H1 (cell line): ENCODE measurements around the gene KRT83. TPM values are rescaled to one million over a fixed set of nuclear protein-coding genes. Genes with fewer than 3 reads are reported as not detected.

Source experiments
- CTCF ChIA-PET: fragments of 300-600 bp; sonication (Branson Sonifier 250); formaldehyde crosslinking; loops from one replicate; lab custom pipeline; 2021; ENCODE audit not compliant: partially characterized antibody; lab: Charles Lee
- POLR2A ChIA-PET: fragments of 300-600 bp; sonication (Branson Sonifier 250); formaldehyde crosslinking; loops from one replicate; lab custom pipeline; 2021; ENCODE audit warnings: inconsistent platforms; ENCODE audit not compliant: partially characterized antibody; lab: Charles Lee
- DNase-seq, 2 experiments: peaks; one replicate each; pipeline versions ENCODE4 v3.0.0 to v3.0.0-alpha.2; 2010 to 2022; ENCODE audit warnings: low spot score in 2 of 2, low read depth in 1 of 2, mixed read lengths in 1 of 2
- FAIRE-seq: peaks from 2 replicates; lab custom pipeline; 2011; peaks lifted over from hg19 to GRCh38; lab: Jason Lieb, UNC
- H2AFZ ChIP-seq: 2 replicates; pipeline ENCODE4 v1.8.1; 2012; ENCODE audit warnings: low read length, inconsistent platforms
- H2AK5ac ChIP-seq: 2 replicates; pipeline ENCODE4 v1.6.1; 2013; ENCODE audit warnings: low read depth, low read length
- H2BK120ac ChIP-seq: replicated peaks from 2 replicates; pipeline ENCODE3; 2013; ENCODE audit warnings: low read depth, low read length, inconsistent platforms
- H2BK12ac ChIP-seq: 2 replicates; pipeline ENCODE4 v1.6.1; 2013; ENCODE audit warnings: low read depth, low read length
- H2BK15ac ChIP-seq: 2 replicates; pipeline ENCODE4 v1.6.1; 2013; ENCODE audit warnings: low read length
- H2BK20ac ChIP-seq: 2 replicates; pipeline ENCODE4 v1.6.1; 2013; ENCODE audit warnings: low read length
- H2BK5ac ChIP-seq: 2 replicates; pipeline ENCODE4 v1.6.1; 2013; ENCODE audit warnings: low read depth, low read length
- H3K14ac ChIP-seq: 2 replicates; pipeline ENCODE4 v1.6.1; 2013; ENCODE audit warnings: inconsistent platforms; ENCODE audit not compliant: insufficient read length
- H3K18ac ChIP-seq: 2 replicates; pipeline ENCODE4 v1.6.1; 2013; ENCODE audit warnings: low read length; ENCODE audit errors: extremely low read depth
- H3K23ac ChIP-seq: 2 replicates; pipeline ENCODE4 v1.6.1; 2013; ENCODE audit warnings: inconsistent platforms; ENCODE audit not compliant: insufficient read length
- H3K23me2 ChIP-seq: 2 replicates; pipeline ENCODE4 v1.6.1; 2013; ENCODE audit warnings: low read depth, low read length
- H3K27ac ChIP-seq: 2 replicates; pipeline ENCODE4 v1.6.1; 2011; ENCODE audit warnings: low read depth, low read length, inconsistent platforms
- H3K27me3 ChIP-seq, 4 experiments: replicated peaks in 1 of 4; 1 replicate in 1 of 4; 2 replicates in 3 of 4; pipeline versions ENCODE4 v1.6.1 to v1.8.1; 2011 to 2013; ENCODE audit warnings: low read length in 3 of 4, mild to moderate bottlenecking in 3 of 4, inconsistent platforms in 2 of 4, mixed read lengths in 2 of 4, moderate library complexity in 1 of 4; ENCODE audit not compliant: control insufficient read depth in 3 of 4, insufficient read depth in 3 of 4; ENCODE audit errors: extremely low read depth in 1 of 4
- H3K36me3 ChIP-seq, 4 experiments: 2 replicates each; pipeline versions ENCODE4 v1.6.1 to v1.8.1; 2011 to 2013; ENCODE audit warnings: mild to moderate bottlenecking in 4 of 4, low read length in 3 of 4, moderate library complexity in 2 of 4, control low read depth in 1 of 4, inconsistent platforms in 1 of 4; ENCODE audit not compliant: insufficient read depth in 4 of 4, control insufficient read depth in 2 of 4
- H3K4ac ChIP-seq: replicated peaks from 2 replicates; pipeline ENCODE3; 2013; ENCODE audit warnings: low read length, low read depth, mixed read lengths, inconsistent platforms; ENCODE audit not compliant: insufficient read length
- H3K4me1 ChIP-seq, 4 experiments: replicated peaks in 1 of 4; 1 replicate in 1 of 4; 2 replicates in 3 of 4; pipeline versions ENCODE4 v1.6.1 to v1.8.1; 2011 to 2013; ENCODE audit warnings: low read length in 3 of 4, inconsistent platforms in 2 of 4, mixed read lengths in 1 of 4; ENCODE audit not compliant: insufficient read depth in 4 of 4, control insufficient read depth in 3 of 4
- H3K4me2 ChIP-seq, 2 experiments: 2 replicates each; pipeline versions ENCODE4 v1.6.1 to v1.8.1; 2011 to 2013; ENCODE audit warnings: low read depth in 2 of 2, low read length in 2 of 2, control low read depth in 1 of 2, inconsistent platforms in 1 of 2, mild to moderate bottlenecking in 1 of 2; ENCODE audit not compliant: insufficient read depth in 1 of 2
- H3K4me3 ChIP-seq, 4 experiments: fragments of 200-600, 300-600 bp in 1 of 4; sonication (generic), shearing (Covaris generic), sonication (Bioruptor Twin) in 1 of 4; 2 replicates each; pipeline versions ENCODE4 v1.5.1 to v1.8.1; 2011 to 2016; ENCODE audit warnings: low read length in 4 of 4, low read depth in 3 of 4, control low read depth in 2 of 4, inconsistent platforms in 2 of 4, mild to moderate bottlenecking in 2 of 4, mixed read lengths in 1 of 4, moderate library complexity in 1 of 4; ENCODE audit not compliant: insufficient read depth in 2 of 4; ENCODE audit errors: extremely low read depth in 1 of 4
- H3K56ac ChIP-seq: replicated peaks from 2 replicates; pipeline ENCODE3; 2013; ENCODE audit warnings: low read depth, mild to moderate bottlenecking, mixed read lengths, low read length, inconsistent platforms; ENCODE audit not compliant: insufficient read length
- H3K79me1 ChIP-seq: 2 replicates; pipeline ENCODE4 v1.6.1; 2013; ENCODE audit warnings: low read depth, low read length, control low read depth
- H3K79me2 ChIP-seq, 2 experiments: 2 replicates each; pipeline versions ENCODE4 v1.6.1 to v1.8.1; 2012 to 2013; ENCODE audit warnings: low read length in 2 of 2, mild to moderate bottlenecking in 2 of 2, inconsistent platforms in 1 of 2; ENCODE audit not compliant: insufficient read depth in 2 of 2, control insufficient read depth in 1 of 2
- H3K9ac ChIP-seq, 4 experiments: replicated peaks in 1 of 4; 1 replicate in 1 of 4; 2 replicates in 3 of 4; pipeline versions ENCODE4 v1.6.1 to v1.8.1; 2011 to 2013; ENCODE audit warnings: low read depth in 3 of 4, low read length in 3 of 4, control low read depth in 2 of 4, mild to moderate bottlenecking in 2 of 4, moderate library complexity in 2 of 4, inconsistent platforms in 1 of 4; ENCODE audit errors: extremely low read depth in 1 of 4
- H3K9me3 ChIP-seq, 2 experiments: 2 replicates each; pipeline versions ENCODE4 v1.6.1 to v1.8.1; 2012 to 2013; ENCODE audit warnings: mild to moderate bottlenecking in 2 of 2, moderate library complexity in 2 of 2, control low read depth in 1 of 2, inconsistent platforms in 1 of 2, low read depth in 1 of 2, low read length in 1 of 2, mixed read lengths in 1 of 2; ENCODE audit not compliant: insufficient read depth in 2 of 2
- H4K20me1 ChIP-seq, 2 experiments: replicated peaks in 1 of 2; 2 replicates each; pipeline versions ENCODE3 to v1.8.1; 2011 to 2013; ENCODE audit warnings: inconsistent platforms in 2 of 2, low read length in 2 of 2, mild to moderate bottlenecking in 1 of 2; ENCODE audit not compliant: insufficient read depth in 2 of 2, control insufficient read depth in 1 of 2
- H4K5ac ChIP-seq: 2 replicates; pipeline ENCODE4 v1.6.1; 2013; ENCODE audit warnings: low read length, low read depth, mixed read lengths, inconsistent platforms; ENCODE audit not compliant: insufficient read length
- H4K8ac ChIP-seq: 2 replicates; pipeline ENCODE4 v1.8.0; 2013; ENCODE audit warnings: mild to moderate bottlenecking, moderate library complexity, low read length, inconsistent platforms; ENCODE audit not compliant: insufficient read depth; ENCODE audit errors: extremely low read depth
- H4K91ac ChIP-seq: replicated peaks from 2 replicates; pipeline ENCODE3; 2013; ENCODE audit warnings: low read length, mixed read lengths, inconsistent platforms; ENCODE audit not compliant: insufficient read length
- EP300 ChIP-seq, 2 experiments: IDR thresholded peaks; 1 replicate in 1 of 2; 2 replicates in 1 of 2; pipeline ENCODE4 v1.6.1; 2011 to 2012; ENCODE audit warnings: low read depth in 2 of 2, low read length in 2 of 2, mild to moderate bottlenecking in 2 of 2, borderline replicate concordance in 1 of 2, inconsistent platforms in 1 of 2, moderate library complexity in 1 of 2
- SIRT6 ChIP-seq: IDR thresholded peaks from one replicate; pipeline ENCODE4 v1.7.1; 2012; ENCODE audit warnings: low read length, inconsistent platforms
- TEAD4 ChIP-seq: IDR thresholded peaks from 2 replicates; pipeline ENCODE4 v1.6.1; 2012; ENCODE audit warnings: low read depth, low read length, inconsistent platforms, mixed read lengths
- YY1 ChIP-seq: IDR thresholded peaks from 2 replicates; pipeline ENCODE4 v1.6.1; 2011; ENCODE audit warnings: low read depth, mild to moderate bottlenecking, low read length
- WGBS, 2 experiments: shearing (Covaris generic) in 1 of 2; methylation state at CpG; one replicate each; pipeline versions ENCODE4 v1.1.6 to v1.1.7; 2013 to 2015; ENCODE audit warnings: low lambda C conversion rate in 2 of 2, mixed read lengths in 2 of 2, inconsistent platforms in 1 of 2, low coverage in 1 of 2, missing lambda C conversion rate in 1 of 2; ENCODE audit not compliant: insufficient replicate concordance in 2 of 2, insufficient coverage in 1 of 2, insufficient read length in 1 of 2; ENCODE audit errors: extremely low coverage in 1 of 2, missing lambda C conversion rate in 1 of 2; 5-methylcytosine and 5-hydroxymethylcytosine counted together
- polyA plus RNA-seq, 7 experiments: library from polyadenylated mRNA; depleted of rRNA in 3 of 7; stranded (reverse) in 5 of 7; unstranded in 2 of 7; fragments of >200 nt in 5 of 7; fragments of 200-250 nt in 2 of 7; gene quantifications; 1 replicate in 5 of 7; 2 replicates in 1 of 7; 4 replicates in 1 of 7; pipeline versions ENCODE4 v1.2.1 to v1.2.3, GENCODE V29; 2011 to 2013; ENCODE audit warnings: missing spikeins in 2 of 7, mixed read lengths in 2 of 7
- total RNA-seq: library from RNA; stranded (reverse); fragmentation: NEBNext Ultra II Directional; extraction: Animal tissue kit (Norgen Biotek cat#: 25700); gene quantifications from 2 replicates; pipeline ENCODE4 v1.2.1, GENCODE V29; 2021
- TF ChIP-seq, protein P1 (sequence below): IDR thresholded peaks from 2 replicates; pipeline ENCODE4 v1.6.1; 2012; ENCODE audit warnings: low read length, inconsistent platforms
- TF ChIP-seq, protein P2 (sequence below): IDR thresholded peaks from 2 replicates; pipeline ENCODE4 v1.6.1; 2012; ENCODE audit warnings: inconsistent platforms

KRT83 gene
- total and polyA plus RNA-seq, 2 of the 8 experiments (the other 6 are each of a cell fraction or from before 2014, with no cell fraction given) = not detected

DNA sequence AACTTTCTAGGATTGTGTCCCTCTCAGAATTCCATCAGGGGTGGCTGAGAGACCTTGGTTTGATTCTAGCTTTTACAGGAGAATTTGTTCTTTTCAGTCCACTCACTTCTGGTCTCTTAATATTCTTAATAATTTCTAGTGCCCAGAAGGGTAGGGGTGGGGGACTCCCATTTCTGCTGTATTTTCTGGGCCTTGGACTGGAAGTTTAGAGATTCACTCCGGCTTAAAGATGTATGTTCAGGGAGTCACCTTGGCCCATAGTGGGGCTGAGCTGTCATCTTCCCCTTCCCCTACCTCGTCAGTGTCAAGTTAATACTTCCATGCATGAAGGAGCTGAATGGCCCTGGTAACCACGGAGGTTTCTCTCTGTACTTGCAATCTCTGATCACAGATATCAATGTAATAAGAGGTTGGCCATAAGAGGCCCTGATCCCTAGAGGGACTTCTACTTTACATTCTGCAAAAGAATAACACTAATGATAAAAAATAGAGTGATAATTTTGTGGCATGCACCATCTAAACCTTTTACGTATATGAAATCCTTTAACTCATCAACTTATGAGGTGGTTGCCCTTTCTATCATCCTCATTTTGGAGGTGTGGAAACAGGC lies 36.5 kb downstream of the KRT83 start:
- peaks cover 0 to 2% (median 0%) of the 10 kb centered on the region in 4 experiments; a peak in 1 of 7 replicates for H3K4me1 ChIP-seq
- H3K23me2 ChIP-seq = 0 out of 2 replicates have a peak, but pooled peaks cover 2% of the 10 kb centered on the region
- H3K14ac ChIP-seq = no peak overlapping the region
- peaks cover 0 to under 1% (median 0%) of the 10 kb centered on the region in 4 experiments; a peak in 1 of 7 replicates for H3K27me3 ChIP-seq
- no peak overlapping the region for H3K18ac ChIP-seq
- 94% methylated on average over 4 of the region's 4 CpGs; no CpG with 5 or more reads in 1 of the 2 experiments for WGBS, 2 experiments
- ChIA-PET CTCF (interaction anchor here (0.8 to 10.7 kb wide), 23 partner anchors 10 to 271 kb away, joined by 3 to 81 read pairs (median 4); no protein-coding TSS in a partner anchor), POLR2A (no interaction called here)
- no peak overlapping the region for H4K5ac ChIP-seq
- no peak overlapping the region for H3K4me3 ChIP-seq
- no peak overlapping the region for H2AK5ac ChIP-seq
- H4K20me1 ChIP-seq = no peaks in the 10 kb centered on the region
- no peak overlapping the region for H3K4me2 ChIP-seq
- no peak overlapping the region for H2AFZ ChIP-seq
- H3K4ac ChIP-seq = no peak overlapping the region
- FAIRE-seq (no peak), DNase-seq (no peak)
- H3K79me1 ChIP-seq = no peaks in the 10 kb centered on the region
- no peaks in the 10 kb centered on the region for H3K79me2 ChIP-seq
- no peak overlapping the region for H4K91ac ChIP-seq
- no peak overlapping the region for H2BK12ac ChIP-seq
- no peak overlapping the region for H2BK20ac ChIP-seq
- H3K23ac ChIP-seq = no peak overlapping the region
- H3K27ac ChIP-seq = no peak overlapping the region
- no peak overlapping the region for H4K8ac ChIP-seq
- no peaks in the 10 kb centered on the region for H3K9me3 ChIP-seq
- H3K56ac ChIP-seq = no peak overlapping the region
- H2BK15ac ChIP-seq = no peak overlapping the region
- no peak overlapping the region for H3K9ac ChIP-seq
- H2BK120ac ChIP-seq = no peak overlapping the region
- H3K36me3 ChIP-seq = no peaks in the 10 kb centered on the region
- no peak overlapping the region for H2BK5ac ChIP-seq
- TF ChIP-seq EP300 (IDR thresholded peaks at IDR 0.05; ENCODE audit: borderline replicate concordance in 1 of 2, low read depth in 2 of 2, low read length in 2 of 2) (no peak), YY1 (no peak), TEAD4 (no peak), SIRT6 (no peak)
- TF ChIP-seq, protein P1, sequence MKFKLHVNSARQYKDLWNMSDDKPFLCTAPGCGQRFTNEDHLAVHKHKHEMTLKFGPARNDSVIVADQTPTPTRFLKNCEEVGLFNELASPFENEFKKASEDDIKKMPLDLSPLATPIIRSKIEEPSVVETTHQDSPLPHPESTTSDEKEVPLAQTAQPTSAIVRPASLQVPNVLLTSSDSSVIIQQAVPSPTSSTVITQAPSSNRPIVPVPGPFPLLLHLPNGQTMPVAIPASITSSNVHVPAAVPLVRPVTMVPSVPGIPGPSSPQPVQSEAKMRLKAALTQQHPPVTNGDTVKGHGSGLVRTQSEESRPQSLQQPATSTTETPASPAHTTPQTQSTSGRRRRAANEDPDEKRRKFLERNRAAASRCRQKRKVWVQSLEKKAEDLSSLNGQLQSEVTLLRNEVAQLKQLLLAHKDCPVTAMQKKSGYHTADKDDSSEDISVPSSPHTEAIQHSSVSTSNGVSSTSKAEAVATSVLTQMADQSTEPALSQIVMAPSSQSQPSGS = no peak
- TF ChIP-seq, protein P2, sequence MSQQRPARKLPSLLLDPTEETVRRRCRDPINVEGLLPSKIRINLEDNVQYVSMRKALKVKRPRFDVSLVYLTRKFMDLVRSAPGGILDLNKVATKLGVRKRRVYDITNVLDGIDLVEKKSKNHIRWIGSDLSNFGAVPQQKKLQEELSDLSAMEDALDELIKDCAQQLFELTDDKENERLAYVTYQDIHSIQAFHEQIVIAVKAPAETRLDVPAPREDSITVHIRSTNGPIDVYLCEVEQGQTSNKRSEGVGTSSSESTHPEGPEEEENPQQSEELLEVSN = no peak
